Limb (tissue), 2 donors: ENCODE data around the gene EPB41L5.

ENCODE experiments used
- DNase-seq, 2 donors: peaks; one replicate each; pipeline ENCODE4 v3.0.0-alpha.2; 2016; ENCODE audit errors: extremely low spot score in 2 of 2

EPB41L5 gene

GRCh38 chr2:120224735-120225548 is 212.1 kb downstream of the EPB41L5 start:
- DNase-seq: no peak

- no peak for DNase-seq
These were observed 212.7 kb downstream of the EPB41L5 start for GRCh38 chr2:120225549-120226065.

- no peak for DNase-seq
These were observed 213.4 kb downstream of the EPB41L5 start for GRCh38 chr2:120226316-120226715.

GRCh38 chr2:120227111-120227991 is 214.5 kb downstream of the EPB41L5 start:
- no peak for DNase-seq

- no peak for DNase-seq
These were observed 215.6 kb downstream of the EPB41L5 start for GRCh38 chr2:120228503-120228902.
